Activated CD8-positive, alpha-beta memory T cell treated with anti-CD3 and anti-CD28 coated beads, Interleukin-2, amount 50 U/mL, for 1 hour (primary cell): ENCODE data around the gene ALS2CL.

Experiments used
- DNase-seq: peaks from one replicate; pipeline ENCODE4 v3.0.0-alpha.2; 2020; ENCODE audit errors: extremely low read depth

ALS2CL gene

GRCh38 chr3:46664971-46665762 lies 28.3 kb downstream of the ALS2CL start:
- DNase-seq = no peak

DNA sequence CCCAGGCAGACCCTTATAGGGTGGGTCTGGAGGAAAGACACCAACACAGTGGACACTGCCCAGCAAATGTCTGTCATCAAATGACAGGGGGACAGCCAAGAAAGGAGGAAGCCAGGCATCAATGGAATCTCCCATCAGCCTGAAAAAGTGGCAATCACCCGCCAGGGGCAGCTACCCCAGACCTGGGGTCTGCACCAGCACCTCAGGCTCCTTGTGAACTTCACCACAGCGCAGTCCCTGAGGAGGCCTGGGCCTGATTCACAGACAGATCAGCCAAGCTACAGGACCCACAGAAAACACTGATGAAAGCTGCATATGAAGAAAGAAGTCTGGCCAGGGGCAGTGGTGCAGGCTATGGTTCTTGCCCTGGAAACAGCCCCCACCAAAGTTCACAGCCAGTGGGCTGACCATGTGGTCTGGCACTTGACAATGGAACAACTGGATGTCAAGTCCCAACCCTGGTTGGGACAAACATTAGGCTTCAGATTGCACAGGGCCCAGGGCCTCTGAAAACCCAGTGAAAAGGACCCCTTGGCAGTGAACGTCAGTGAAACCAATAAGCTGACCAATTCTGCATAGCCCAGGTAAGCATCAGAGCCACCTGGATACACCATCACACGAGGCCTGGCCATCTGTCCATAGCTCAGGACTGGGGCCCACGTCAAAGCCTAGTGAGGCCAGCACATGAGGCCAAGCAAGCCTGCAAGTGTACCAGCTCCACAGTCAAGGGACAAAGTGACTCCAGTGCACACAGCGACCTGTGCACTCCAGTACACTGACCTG lies 29.1 kb downstream of the ALS2CL start:
- no peak for DNase-seq

- no peak for DNase-seq
These were observed 29.8 kb downstream of the ALS2CL start for GRCh38 chr3:46663591-46664135.

GRCh38 chr3:46662771-46663551 lies 30.5 kb downstream of the ALS2CL start:
- no peak for DNase-seq

- no peak for DNase-seq
These were observed 31.4 kb downstream of the ALS2CL start for GRCh38 chr3:46661776-46662766.

- no peak for DNase-seq
These were observed 32.6 kb downstream of the ALS2CL start for GRCh38 chr3:46660543-46661523.

DNA sequence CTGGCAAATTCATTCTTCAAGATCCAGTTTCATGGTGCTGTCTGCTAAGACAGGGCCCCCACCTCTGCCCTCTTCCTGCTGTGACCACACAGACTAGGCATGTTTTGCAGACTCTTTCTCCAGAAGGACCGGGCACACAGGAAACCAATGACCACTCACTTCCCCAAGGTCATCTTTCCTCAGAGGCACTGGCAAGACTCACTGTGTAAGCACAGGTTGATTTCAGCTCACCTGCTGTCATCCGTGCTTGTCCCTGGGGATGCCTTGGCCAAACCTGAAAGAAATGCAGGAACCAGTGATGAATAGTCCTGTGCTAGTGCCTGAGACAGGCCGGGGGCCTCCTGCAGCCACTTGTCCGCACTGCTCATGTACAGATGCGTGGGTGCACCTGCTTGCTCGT lies 33.5 kb downstream of the ALS2CL start:
- no peak for DNase-seq

GRCh38 chr3:46659285-46659684 lies 34.2 kb downstream of the ALS2CL start:
- no peak for DNase-seq

DNA sequence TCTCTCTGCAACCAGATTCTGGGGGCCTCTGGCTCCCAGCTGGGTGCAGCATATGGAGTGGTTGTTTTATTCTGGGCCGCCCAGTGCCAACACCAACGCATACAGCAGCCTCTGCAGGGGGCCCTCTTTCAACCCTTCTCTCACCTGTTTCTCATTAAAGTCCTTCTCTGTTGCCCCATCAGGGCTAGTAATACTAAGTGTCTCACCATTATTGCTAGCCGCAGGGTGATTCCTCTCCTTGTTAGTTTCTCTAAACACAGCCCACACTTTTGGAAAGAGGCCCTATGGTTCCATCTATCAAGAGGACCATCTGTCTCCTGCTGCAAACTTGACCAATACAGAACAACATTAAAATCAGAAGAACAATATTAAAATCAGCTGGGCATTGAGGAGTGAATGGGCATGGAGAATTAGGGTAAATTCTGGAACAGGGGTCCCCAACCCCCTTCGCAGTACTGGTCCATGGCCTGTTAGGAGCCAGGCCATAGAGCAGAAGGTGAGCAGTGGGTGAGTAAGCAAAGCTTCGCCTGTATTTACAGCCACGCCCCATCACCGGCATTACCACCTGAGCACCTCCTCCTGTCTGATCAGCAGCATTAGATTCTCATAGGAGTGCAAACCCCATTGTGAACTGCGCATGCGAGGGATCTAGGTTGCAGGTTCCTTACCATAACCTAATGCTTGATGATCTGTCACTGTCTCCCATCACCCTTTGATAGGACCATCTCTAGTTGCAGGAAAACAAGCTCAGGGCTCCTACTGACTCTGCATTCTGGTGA lies 36.5 kb downstream of the ALS2CL start:
- no peak for DNase-seq

DNA sequence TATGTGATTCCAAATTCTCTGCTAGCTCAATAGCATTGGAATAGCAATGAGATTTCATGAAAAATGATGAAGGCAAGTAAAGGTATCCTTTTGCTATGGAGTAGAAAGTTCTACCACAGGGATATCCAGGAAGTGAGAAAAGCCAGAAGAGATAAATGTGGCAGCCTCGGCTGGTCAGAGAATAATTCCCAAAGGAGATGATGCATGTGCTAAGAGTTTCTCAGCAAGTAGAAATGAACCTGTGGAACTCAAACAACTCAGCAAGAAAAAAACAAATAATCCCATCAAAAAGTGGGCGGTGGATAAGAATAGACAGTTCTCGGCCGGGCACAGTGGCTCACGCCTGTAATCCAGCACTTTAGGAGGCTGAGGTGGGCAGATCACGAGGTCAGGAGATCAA lies 38.2 kb downstream of the ALS2CL start:
- DNase-seq = no peak

- no peak for DNase-seq
These were observed 42.4 kb downstream of the ALS2CL start for GRCh38 chr3:46651084-46651483.

DNA sequence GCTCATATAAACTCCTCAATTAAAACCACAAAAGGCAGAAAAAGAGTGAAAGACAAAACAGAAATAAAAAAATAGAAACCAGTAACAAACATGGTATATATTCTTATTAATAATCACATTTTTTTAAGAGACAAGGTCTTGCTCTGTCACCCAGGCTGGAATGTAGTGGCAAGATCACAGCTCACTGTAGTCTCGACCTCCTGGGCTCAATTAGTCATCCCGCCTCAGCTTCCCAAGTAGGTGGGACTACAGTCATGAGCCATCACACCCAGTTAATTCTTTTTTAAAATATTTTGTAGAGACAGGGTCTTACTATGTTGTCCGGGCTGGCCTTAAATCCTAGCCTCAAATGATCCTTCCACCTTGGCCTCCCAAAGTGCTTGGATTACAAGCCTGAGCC lies 44.0 kb downstream of the ALS2CL start:
- no peak for DNase-seq

GRCh38 chr3:46648096-46648495 lies 45.4 kb downstream of the ALS2CL start:
- no peak for DNase-seq

DNA sequence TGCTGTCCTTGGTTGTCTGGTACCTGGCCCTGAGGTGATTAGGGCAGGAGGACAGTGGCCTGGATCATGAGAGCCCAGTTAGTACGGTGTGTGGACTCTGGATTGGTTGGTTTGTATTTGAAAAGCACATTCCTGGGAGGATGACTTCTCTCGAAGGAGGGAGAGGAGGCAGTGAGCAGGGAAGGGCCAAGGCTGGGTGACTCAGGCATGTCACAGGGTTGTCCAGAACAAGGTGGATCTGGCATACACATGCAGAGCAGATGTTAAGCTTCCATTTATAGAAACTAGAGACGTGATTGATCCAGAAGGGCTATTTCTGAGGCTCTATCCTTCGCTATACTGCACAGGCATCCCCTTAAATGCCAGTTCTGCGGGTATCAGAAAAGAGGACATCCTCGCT lies 46.8 kb downstream of the ALS2CL start:
- no peak for DNase-seq

GRCh38 chr3:46643701-46644100 lies 49.8 kb downstream of the ALS2CL start:
- no peak for DNase-seq

GRCh38 chr3:46642971-46643370 lies 50.5 kb downstream of the ALS2CL start:
- no peak for DNase-seq

GRCh38 chr3:46640927-46641326 lies 52.6 kb downstream of the ALS2CL start:
- DNase-seq = no peak

GRCh38 chr3:46639221-46639620 lies 54.3 kb downstream of the ALS2CL start:
- DNase-seq = no peak

GRCh38 chr3:46634856-46635255 lies 58.6 kb downstream of the ALS2CL start:
- DNase-seq = no peak
